Inflammatory macrophage treated with lipopolysaccharide for 4 hours (primary cell): Measurements from ENCODE around the gene TNFRSF1B.

Experiments used
- DNase-seq: peaks from one replicate; pipeline ENCODE4 v3.0.0-alpha.2; 2020

TNFRSF1B gene

DNA sequence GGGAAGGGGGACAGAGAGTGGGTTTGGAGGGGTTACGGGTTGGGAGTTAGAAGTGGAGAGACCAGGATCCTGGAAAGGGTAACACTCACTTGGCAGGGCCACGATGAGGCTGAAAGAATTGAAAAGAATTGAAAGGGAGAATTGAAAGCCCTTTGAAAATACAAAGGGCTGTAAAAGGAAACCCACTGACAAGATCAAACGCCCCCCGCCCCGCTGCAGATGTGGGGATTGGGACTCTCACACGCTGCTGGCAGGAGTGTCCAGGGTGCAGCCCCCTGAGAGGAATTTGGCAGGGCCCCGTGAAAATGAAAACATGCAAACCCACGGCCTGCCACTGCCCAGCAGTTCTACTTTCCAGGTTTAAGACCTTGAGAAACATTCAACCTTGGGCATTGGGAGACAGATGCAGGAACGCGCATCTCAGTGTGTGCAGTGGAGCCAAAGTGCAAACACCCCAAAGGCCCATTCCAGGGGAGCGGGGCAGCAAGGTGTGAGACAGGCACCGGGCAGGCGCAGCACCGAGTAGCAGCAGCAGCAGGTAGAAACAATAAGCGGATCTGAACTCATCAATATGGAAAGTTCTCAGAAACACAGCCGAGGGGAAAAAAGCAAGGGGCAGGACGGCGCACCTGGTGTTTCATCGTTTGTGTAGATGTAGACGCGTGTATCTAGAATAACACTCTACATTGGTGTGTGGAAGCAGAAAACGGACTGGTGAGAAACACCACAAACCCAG lies 8.3 kb upstream of the TNFRSF1B start:
- no peak for DNase-seq

DNA sequence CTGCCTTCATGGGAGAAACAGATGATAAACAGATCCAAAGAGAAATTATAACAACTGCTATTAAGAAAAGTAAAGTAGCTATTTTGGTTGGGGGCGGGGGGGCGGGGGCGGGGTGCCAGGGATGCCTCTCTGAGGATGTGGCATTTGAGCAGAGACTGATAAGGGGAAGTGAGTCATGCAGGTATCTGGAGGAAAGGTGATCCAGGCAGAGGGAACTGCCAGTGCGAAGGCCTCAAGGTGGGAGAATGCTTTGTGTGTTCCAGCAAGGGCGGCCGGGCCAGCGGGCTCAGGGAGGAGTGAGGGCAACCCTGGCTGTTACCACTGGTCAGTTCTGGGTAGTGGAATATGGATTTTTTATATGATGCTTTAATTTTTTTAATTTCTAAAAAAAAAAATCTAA lies 7.0 kb upstream of the TNFRSF1B start:
- DNase-seq: no peak

- no peak for DNase-seq
Measured at GRCh38 chr1:12161324-12161661, 5.5 kb upstream of the TNFRSF1B start.

DNA sequence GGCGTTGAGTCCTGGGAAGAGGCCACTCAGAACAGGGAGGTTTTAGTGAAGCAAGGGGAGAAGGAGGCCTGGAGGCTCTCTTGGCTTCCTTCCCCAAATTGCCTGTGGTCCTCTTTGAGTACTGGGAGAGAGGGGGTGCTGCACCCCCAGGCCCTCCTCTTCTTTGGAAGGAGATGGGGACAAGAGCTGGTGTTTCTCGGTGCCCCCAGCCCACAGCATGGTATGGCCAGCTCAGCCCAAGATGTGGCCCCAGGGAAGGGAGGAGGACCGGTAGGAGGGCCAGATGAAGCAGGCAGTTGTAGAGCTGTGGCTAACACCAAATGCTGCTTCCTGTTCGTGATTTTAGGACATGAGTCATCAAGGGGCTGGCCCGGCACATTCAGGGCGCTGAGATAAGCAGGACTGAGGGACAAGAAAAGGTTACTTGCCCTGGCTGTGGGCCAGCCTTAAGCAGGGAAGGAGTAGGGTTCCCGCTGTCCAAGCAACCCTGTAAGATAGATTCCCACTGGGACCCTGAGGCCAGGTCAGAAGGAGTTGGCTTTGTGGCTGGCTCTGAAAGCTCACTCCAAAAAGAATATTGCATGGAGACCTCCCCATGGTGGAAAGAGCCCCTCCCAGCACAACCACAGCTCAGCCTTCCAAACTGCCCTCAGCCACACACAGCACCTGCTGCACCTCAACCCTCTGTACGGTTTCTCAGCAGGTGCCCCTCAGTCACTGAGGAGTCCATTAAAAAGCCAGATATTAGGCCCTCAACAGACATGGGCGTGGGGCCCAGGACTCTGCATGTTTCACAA lies 4.9 kb upstream of the TNFRSF1B start:
- DNase-seq: peak; percentile 92

DNA sequence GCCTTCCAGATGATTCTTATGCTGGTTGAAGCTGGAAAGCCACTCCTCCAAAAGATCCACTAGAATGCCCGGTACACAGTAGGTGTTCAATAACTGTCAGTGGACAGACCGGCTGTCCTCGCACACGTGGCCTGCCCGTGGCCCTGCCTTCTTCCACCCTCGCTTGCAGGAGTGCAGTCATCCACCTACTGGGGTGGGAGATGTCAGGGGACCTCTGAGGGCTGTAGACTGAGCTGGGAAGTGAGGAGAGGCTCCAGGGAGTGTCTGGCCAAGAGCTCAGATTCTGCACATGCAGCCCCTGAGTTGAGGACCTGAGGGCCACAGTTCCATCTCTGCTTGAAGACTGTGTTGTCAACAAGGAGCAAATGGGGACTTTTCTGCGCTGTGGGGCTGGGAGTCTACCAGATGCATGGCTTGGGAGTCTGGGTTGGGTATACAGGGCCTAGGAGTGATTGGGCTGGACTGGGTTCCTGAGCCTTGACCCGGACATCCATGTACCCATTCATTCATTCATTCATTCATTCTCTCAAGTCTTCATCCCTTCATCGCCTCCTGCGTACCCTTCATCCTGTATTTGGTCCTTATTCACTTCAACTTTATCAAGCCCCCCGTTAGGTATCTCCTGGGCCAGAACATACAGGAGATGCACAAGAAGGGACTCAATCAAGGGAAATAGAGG lies 4.2 kb upstream of the TNFRSF1B start:
- no peak for DNase-seq

- DNase-seq: no peak
Measured at GRCh38 chr1:12163210-12163609, 3.6 kb upstream of the TNFRSF1B start.

- DNase-seq: no peak
Measured at GRCh38 chr1:12164210-12164609, 2.6 kb upstream of the TNFRSF1B start.

DNA sequence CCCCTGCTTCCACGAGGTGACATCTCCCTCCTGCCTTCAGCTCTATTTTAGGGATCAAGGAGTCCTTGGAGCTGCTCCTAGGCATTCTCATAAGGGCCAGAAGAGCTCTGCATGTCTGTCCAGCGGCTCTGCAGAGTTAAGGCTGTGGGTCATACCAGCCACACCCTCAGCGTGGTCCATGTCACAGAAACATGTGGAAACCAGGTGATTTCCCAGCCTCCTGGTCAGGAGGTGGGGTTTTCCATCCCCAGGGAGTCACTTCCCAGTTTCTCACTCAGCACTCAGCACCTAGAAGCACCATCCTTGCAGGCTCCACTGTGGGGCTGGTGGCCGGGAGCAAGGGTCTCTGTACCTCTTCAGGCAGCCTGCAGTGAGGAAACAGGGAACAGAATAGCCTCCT lies 1.4 kb upstream of the TNFRSF1B start:
- DNase-seq: peak; percentile 86

- peak; percentile 59 for DNase-seq
Measured at GRCh38 chr1:12167493-12168429, 970 bp downstream of the TNFRSF1B start.

GRCh38 chr1:12168451-12169160 lies 1.8 kb downstream of the TNFRSF1B start:
- DNase-seq: no peak

DNA sequence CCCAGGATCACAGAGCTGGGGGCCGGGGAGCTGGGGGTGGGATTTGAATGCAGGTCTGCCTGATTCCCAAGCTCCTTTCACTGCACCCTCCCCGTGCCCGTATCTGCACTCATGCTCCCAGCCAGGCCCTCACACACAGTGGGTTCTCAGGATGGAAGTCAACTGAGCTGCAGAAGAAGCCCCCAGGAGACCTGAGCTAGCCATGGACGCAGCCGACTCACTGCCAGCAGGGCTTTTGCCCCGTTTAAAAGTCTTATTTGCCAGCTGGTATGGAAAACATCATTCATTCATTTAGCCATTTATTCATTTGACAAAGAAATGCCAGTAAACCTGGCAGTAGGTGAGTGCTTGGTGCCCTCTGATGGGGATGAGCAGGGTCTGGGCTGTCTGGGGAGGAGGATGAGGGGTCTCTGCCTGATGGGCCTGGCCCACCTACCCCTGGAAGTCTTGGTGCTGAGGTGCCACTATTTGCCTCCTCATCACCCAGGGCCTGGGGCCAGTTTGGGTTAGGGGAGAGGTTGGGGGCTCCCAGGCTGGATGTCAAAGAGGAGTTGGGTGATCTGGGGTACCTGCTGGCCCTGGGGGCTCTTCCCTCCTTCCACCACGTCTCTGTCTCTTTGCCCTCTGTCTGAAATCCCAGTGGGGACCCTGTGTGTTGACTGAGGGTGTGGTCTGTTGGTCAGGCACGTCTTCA lies 2.8 kb downstream of the TNFRSF1B start:
- no peak for DNase-seq

DNA sequence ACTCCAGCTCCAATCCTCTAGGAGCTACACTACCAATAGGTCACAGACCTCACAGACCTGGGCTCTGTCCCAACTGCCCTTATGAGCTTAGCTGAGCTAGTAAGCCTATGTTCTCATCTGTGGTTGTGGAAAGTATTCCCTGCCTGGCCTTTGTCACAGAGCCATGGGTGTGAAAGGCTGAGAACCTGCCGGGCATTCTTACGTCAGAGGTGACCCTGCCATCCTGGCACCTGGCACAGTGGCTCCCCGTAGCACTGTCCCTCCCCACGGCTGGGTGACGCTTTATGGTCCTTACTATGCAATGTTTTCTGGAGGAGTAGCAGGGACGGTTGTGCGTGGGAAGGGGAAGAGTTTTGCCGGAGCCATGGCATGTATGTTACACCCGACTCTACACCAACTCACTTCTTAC lies 3.5 kb downstream of the TNFRSF1B start:
- peak; percentile 45 for DNase-seq

- no peak for DNase-seq
Measured at GRCh38 chr1:12171206-12172041, 4.6 kb downstream of the TNFRSF1B start.

- peak; percentile 30 for DNase-seq
Measured at GRCh38 chr1:12172042-12172851, 5.5 kb downstream of the TNFRSF1B start.

GRCh38 chr1:12173041-12173509 lies 6.3 kb downstream of the TNFRSF1B start:
- no peak for DNase-seq

DNA sequence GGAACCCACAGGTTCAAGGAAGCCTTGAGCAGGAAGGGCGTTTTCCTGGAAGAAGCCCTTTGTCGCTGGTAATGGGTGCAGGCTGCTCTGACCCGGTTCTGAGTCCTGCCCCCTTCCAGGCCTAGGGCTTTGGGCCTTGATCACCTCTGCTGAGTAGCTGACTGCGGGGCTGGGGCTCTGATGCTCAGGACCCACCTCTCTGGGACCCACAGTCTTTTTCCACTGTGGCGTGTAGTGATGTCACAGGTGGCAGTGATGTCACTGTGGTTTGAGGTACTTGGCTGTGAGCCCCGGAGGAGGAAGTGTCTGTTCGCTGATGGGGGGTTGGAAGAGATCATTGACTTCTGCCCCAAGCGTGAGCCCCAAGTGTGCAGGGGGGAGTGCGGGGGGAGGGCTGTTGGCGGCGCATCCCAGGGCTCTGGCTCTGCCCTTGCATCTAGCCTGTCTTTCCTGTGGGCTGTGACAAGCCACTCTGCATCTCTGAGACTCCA lies 6.9 kb downstream of the TNFRSF1B start:
- DNase-seq: peak; percentile 69

- no peak for DNase-seq
Measured at GRCh38 chr1:12174924-12175810, 8.4 kb downstream of the TNFRSF1B start.
